GM12892 (cell line): ENCODE results near the gene AK9.

Experiments used
- DNase-seq: peaks from one replicate; pipeline ENCODE4 v3.0.0; 2011; ENCODE audit not compliant: insufficient read length
- FAIRE-seq: peaks from 2 replicates; lab custom pipeline; 2011; peaks lifted over from hg19 to GRCh38; lab: Jason Lieb, UNC
- POLR2A ChIP-seq: IDR thresholded peaks from 2 replicates; pipeline ENCODE4 v1.6.1; 2011; ENCODE audit warnings: low read depth, low read length, control low read depth
- POLR2AphosphoS5 ChIP-seq: IDR thresholded peaks from 2 replicates; pipeline ENCODE4 v1.6.1; 2011; ENCODE audit warnings: low read depth, low read length, control low read depth
- TAF1 ChIP-seq: IDR thresholded peaks from 2 replicates; pipeline ENCODE4 v1.6.1; 2011; ENCODE audit warnings: low read depth, mild to moderate bottlenecking, control low read depth, low read length, borderline replicate concordance

AK9 gene

GRCh38 chr6:109507490-109508072, 183.4 kb downstream of the AK9 start:
- FAIRE-seq (no peak), DNase-seq (no peak)
- TF ChIP-seq TAF1 (no peak), POLR2A (no peak), POLR2AphosphoS5 (no peak)

- TF ChIP-seq POLR2A (no peak), TAF1 (no peak), POLR2AphosphoS5 (no peak)
- no peak for FAIRE-seq
Measured at GRCh38 chr6:109506841-109507240, 184.2 kb downstream of the AK9 start.

DNA sequence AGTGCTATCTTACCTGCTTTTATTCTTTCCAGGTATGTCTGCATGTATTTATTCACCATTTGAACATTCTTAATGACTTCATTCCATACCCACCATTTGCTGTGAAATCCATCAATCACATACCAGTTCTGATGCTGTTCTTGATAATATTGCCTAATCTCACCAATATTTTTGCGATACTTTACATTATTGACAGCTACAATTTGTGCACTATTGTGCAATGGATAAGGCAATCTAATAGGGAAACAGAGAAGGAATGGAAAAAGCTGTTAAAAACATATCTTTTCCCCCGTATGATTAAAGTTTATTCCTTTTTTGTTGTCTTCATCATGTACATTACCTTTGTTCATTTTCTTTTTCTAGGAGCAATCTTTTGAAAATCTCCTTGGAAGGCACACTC, 184.7 kb downstream of the AK9 start:
- TF ChIP-seq POLR2AphosphoS5 (no peak), TAF1 (no peak), POLR2A (no peak)
- no peak for DNase-seq
- no peak for FAIRE-seq

More at GRCh38 chr6:109506841-109507240, 184.2 kb downstream of the AK9 start:
- no peak for DNase-seq

GRCh38 chr6:109503327-109504224, 187.4 kb downstream of the AK9 start:
- no peak for DNase-seq
- TF ChIP-seq POLR2AphosphoS5: no peak
- no peak for TF ChIP-seq TAF1
- no peak for TF ChIP-seq POLR2A
- no peak for FAIRE-seq

DNA sequence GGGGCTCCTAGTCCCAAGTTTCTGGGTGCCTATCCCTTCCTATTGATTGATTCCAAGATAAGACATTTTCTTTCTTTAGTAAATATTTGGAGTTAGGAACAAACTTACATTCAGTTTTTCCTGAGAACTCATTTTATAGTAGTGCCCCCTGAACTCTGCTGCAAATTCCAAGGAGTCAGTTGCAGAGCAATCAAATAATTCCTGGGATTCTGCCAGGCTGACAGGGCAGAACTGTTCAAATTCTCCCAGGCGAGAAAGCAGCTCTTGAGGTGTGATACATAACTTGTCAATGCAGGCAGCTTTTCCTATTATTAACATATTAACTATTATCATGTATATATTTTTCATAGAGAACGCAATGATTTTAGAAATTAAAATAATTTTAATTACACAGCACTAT, 192.1 kb downstream of the AK9 start:
- no peak for DNase-seq
- TF ChIP-seq POLR2AphosphoS5 (no peak), TAF1 (no peak), POLR2A (no peak)
- no peak for FAIRE-seq

DNA sequence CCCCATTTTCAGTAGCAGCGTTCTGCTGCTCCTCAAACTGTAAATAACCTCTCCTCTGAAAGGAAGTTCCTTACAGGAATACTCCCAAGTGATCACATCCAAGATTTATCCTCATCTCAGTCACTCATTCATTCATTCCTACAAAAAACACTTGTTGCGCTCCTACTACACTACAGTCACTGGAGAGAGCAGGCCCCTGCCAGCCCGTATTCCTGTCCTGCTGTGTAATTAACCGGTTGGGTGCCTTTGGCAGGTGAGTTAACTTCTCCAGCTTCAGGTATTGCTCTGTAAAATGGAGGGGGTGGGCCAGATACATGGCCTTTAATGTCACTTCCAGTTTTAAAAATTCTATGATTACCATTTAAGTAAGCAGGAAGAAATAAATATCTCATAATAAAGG, 192.9 kb downstream of the AK9 start:
- TF ChIP-seq POLR2A (no peak), POLR2AphosphoS5 (no peak), TAF1 (no peak)
- FAIRE-seq: no peak

GRCh38 chr6:109496036-109496772, 194.8 kb downstream of the AK9 start:
- DNase-seq (no peak), FAIRE-seq (no peak)
- TF ChIP-seq POLR2AphosphoS5: no peak
- no peak for TF ChIP-seq TAF1
- no peak for TF ChIP-seq POLR2A

More for the DNA sequence above, 192.9 kb downstream of the AK9 start:
- DNase-seq: no peak

- no peak for TF ChIP-seq POLR2A
- no peak for TF ChIP-seq TAF1
- no peak for TF ChIP-seq POLR2AphosphoS5
- DNase-seq: no peak
- no peak for FAIRE-seq
Measured at GRCh38 chr6:109493865-109494264, 197.1 kb downstream of the AK9 start.

GRCh38 chr6:109491207-109491938, 199.6 kb downstream of the AK9 start:
- FAIRE-seq (peak; percentile 73), DNase-seq (no peak)
- TF ChIP-seq TAF1 (no peak), POLR2AphosphoS5 (no peak), POLR2A (no peak)

GRCh38 chr6:109490713-109491112, 200.3 kb downstream of the AK9 start:
- FAIRE-seq (no peak), DNase-seq (no peak)
- TF ChIP-seq POLR2AphosphoS5 (no peak), TAF1 (no peak), POLR2A (no peak)
